ENCODE measurements around the gene TXNRD1. TPM values are rescaled to one million over a fixed set of nuclear protein-coding genes. Genes with fewer than 3 reads are reported as not detected.
A peak's percentile ranks its signal among the peaks of the same experiment; 100 is the strongest.
"Not testable (repeated sequence)": the region's sequence is repeated elsewhere in the genome, so short reads cannot be mapped to it uniquely, and the experiment has no call there.

Gene TXNRD1
- total and polyA plus RNA-seq, 9 donors: 45.0 to 157 (median 77.4) TPM

DNA sequence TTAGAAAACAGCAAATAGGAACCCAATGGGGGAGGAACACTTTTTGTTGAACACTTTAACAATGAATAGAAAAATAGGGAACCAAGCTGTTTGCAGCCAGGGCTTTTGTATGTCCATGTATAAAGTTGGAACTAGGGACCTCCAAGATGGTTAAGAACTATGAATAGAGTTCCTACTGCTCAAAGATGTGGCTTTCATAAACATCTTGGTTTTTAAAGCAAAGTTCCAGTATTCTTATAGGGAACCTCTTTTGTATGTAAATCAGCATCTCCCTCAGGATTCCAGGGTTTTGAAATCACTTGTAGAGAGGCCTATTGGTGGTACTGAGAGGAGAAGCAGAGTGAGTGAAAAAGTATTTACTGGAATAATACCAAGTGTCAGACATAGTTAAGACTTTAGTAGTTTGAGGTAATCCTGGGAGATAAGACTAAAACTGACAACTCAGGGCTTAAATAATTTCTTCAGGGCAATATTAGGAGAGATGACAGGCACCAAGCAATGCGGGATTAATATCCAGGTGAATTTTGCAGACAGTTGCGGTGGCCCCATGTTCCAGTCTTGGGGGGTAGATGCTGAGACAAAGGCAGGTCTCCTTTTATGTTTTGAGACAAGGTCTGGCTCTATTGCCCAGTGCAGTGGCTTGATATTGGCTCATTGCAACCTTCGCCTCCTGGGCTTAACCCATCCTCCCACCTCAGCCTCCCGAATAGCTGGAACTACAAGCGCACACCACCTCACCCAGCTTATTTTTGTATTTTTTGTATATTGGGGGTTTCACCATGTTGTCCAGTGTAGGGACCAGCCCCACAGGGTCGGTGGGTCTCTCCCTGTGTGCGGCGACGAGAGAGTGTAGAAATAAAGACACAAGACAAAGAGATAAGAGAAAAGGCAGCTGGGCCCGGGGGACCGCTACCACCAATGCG lies 77.6 kb downstream of the TXNRD1 start:
- WGBS, 3 donors: 84 to 94% (median 92%) methylated on average over 12 of the region's 12 CpGs
- H3K4me3 ChIP-seq: no peak overlapping the region
- peaks cover 10% of the 10 kb centered on the region for H3K4me1 ChIP-seq (ENCODE audit: insufficient read depth)

DNA sequence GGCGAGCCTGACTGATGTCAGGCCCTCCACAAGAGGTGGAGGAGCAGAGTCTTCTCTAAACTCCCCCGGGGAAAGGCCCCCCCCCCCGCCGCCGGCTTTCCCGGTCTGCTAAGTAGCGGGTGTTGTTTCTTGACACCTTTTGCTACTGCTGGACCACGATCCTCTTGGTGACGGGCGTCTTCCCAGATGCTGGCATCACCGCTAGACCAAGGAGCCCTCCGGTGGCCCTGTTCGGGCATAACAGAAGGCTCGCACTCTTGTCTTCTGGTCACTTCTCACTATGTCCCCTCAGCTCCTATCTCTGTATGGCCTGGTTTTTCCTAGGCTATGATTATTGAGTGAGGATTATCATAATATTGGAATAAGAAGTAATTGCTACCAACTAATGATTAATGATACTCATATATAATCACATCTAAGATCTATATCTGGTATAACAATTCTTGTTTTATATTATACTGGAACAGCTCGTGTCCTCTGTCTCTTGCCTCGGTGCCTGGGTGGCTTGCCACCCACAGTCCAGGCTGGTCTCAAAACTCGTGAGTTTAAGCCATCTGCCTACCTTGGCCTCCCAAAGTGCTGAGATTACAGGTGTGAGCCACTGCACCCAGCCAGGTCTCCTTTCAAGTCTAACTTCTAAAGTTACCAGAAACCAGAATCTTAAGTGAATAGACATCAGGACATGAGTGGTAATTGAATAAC lies 78.7 kb downstream of the TXNRD1 start:
- H3K9me3 ChIP-seq; H3K27ac ChIP-seq; H3K4me3 ChIP-seq; intact Hi-C loops (cut with DNase I); H3K36me3 ChIP-seq; H3K27me3 ChIP-seq: not testable (repeated sequence)
- DNase-seq: peak in 1 of 5 donors; percentile 38
- H3K4me1 ChIP-seq (ENCODE audit: insufficient read depth): peaks cover 10% of the 10 kb centered on the region
- WGBS, 3 donors: 70 to 82% (median 71%) methylated on average over 7 to 17 of the region's 17 CpGs

More for the DNA sequence above, 77.6 kb downstream of the TXNRD1 start:
- H3K27me3 ChIP-seq: no peaks in the 10 kb centered on the region
- intact Hi-C loops (cut with DNase I): no loop called here
- TF ChIP-seq, protein P1, sequence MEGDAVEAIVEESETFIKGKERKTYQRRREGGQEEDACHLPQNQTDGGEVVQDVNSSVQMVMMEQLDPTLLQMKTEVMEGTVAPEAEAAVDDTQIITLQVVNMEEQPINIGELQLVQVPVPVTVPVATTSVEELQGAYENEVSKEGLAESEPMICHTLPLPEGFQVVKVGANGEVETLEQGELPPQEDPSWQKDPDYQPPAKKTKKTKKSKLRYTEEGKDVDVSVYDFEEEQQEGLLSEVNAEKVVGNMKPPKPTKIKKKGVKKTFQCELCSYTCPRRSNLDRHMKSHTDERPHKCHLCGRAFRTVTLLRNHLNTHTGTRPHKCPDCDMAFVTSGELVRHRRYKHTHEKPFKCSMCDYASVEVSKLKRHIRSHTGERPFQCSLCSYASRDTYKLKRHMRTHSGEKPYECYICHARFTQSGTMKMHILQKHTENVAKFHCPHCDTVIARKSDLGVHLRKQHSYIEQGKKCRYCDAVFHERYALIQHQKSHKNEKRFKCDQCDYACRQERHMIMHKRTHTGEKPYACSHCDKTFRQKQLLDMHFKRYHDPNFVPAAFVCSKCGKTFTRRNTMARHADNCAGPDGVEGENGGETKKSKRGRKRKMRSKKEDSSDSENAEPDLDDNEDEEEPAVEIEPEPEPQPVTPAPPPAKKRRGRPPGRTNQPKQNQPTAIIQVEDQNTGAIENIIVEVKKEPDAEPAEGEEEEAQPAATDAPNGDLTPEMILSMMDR (IDR thresholded peaks at IDR 0.05): no peak
- TF ChIP-seq POLR2A (IDR thresholded peaks at IDR 0.05) (no peak), EP300 (IDR thresholded peaks at IDR 0.05) (no peak)
- H3K36me3 ChIP-seq: no peaks in the 10 kb centered on the region
- no peaks in the 10 kb centered on the region for H3K9me3 ChIP-seq
- no peak for DNase-seq
- H3K27ac ChIP-seq: no peak overlapping the region

DNA sequence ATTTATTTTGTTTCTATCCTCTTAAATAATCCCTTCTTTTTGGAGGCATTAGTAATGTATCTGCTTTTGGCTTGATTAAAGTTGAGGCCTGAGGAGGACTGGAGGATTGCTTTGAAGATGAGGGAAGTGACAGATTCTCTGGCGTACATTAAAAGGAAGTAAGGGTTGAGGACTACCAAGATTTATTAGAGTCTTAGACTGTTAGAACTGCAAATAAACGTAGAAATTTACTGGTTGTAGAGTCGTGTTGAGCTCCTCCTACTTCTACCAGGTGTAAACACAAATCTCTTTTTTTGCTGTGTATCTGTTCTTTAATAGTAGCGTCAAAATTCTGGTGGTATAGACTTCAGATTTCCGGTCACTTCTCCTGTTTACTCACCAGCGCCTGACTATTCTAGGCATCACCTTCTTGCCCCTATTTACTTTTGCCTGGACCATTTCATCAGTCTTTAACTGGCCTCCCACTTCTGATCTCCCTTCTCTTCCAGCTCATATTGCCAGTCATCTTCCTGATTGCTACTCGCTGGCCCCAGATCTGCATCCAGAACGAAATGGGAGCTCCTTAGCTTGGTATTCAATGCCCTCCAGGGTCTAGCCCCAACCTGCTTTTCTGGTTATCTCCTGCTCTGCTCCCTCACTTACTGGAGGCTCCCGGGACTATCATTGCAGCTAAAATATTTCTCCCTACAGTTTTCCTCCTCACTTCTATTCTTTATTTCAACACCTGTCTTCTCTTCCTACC lies 79.5 kb downstream of the TXNRD1 start:
- DNase-seq: no peak
- H3K27me3 ChIP-seq: no peaks in the 10 kb centered on the region
- intact Hi-C loops (cut with DNase I): no loop called here
- H3K36me3 ChIP-seq: no peaks in the 10 kb centered on the region
- H3K27ac ChIP-seq: no peak overlapping the region
- WGBS, 3 donors: 67 to 70% (median 67%) methylated on average over 9 of the region's 9 CpGs
- H3K4me1 ChIP-seq (ENCODE audit: insufficient read depth): peaks cover 9% of the 10 kb centered on the region
- no peak for TF ChIP-seq EP300 (IDR thresholded peaks at IDR 0.05)
- no peak for TF ChIP-seq POLR2A (IDR thresholded peaks at IDR 0.05)
- TF ChIP-seq, protein P1 (IDR thresholded peaks at IDR 0.05): no peak
- H3K4me3 ChIP-seq: no peak overlapping the region
- H3K9me3 ChIP-seq: no peaks in the 10 kb centered on the region

DNA sequence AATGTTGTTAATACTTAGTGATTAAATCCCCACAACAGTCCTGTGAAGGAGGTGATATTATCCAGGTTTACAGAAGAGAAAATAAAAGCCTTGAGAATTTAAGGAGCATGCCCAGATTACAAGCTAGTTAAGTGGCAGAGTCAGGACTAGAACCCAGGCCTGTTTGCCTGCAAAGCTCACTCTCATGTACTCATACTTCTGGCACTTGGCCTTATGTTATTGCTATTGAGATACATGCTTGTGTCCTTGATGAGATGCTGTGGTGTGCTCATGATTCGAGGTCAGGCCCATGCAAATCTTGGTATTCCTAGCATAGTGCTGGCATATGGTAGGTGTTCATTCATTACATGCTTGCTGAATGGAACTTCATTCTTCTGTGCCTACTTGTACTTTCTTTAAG lies 80.4 kb downstream of the TXNRD1 start:
- peaks cover 7% of the 10 kb centered on the region for H3K4me1 ChIP-seq (ENCODE audit: insufficient read depth)

More for the DNA sequence above, 80.4 kb downstream of the TXNRD1 start:
- H3K9me3 ChIP-seq: no peaks in the 10 kb centered on the region
- DNase-seq: no peak
- no peak overlapping the region for H3K4me3 ChIP-seq
- no peaks in the 10 kb centered on the region for H3K27me3 ChIP-seq
- WGBS, 3 donors: 64 to 80% (median 68%) methylated on average over 1 of the region's 1 CpG
- TF ChIP-seq POLR2A (IDR thresholded peaks at IDR 0.05): no peak
- no peak for TF ChIP-seq EP300 (IDR thresholded peaks at IDR 0.05)
- TF ChIP-seq, protein P1 (IDR thresholded peaks at IDR 0.05): no peak
- H3K27ac ChIP-seq: no peak overlapping the region
- H3K36me3 ChIP-seq: no peaks in the 10 kb centered on the region
- intact Hi-C loops (cut with DNase I): no loop called here

All from ovary (tissue), 9 donors.